Left ventricle myocardium inferior (tissue), 1 donor: Measurements from ENCODE around the gene FAT1. TPM values are rescaled to one million over a fixed set of nuclear protein-coding genes. Genes with fewer than 3 reads are reported as not detected.

ENCODE experiments used
- DNase-seq: peaks from one replicate; pipeline ENCODE4 v3.0.0-alpha.2; 2020
- H3K27ac ChIP-seq: fragments of 200-600 bp; replicated peaks from 2 replicates; pipeline ENCODE4 v1.8.0; 2021
- H3K27me3 ChIP-seq: fragments of 200-600 bp; 2 replicates; pipeline ENCODE4 v1.8.0; 2021; ENCODE audit warnings: low read depth
- H3K36me3 ChIP-seq: fragments of 200-600 bp; 2 replicates; pipeline ENCODE4 v1.8.0; 2021
- H3K4me1 ChIP-seq: fragments of 200-600 bp; 2 replicates; pipeline ENCODE4 v1.8.0; 2021
- H3K4me3 ChIP-seq: fragments of 200-600 bp; 2 replicates; pipeline ENCODE4 v1.8.0; 2021; ENCODE audit warnings: mild to moderate bottlenecking, moderate library complexity
- H3K9me3 ChIP-seq: fragments of 200-600 bp; replicated peaks from 2 replicates; pipeline ENCODE4 v1.8.0; 2021
- intact Hi-C: fragments of 100-400 bp; cut with micrococcal nuclease; formaldehyde crosslinking; loops from one replicate; pipeline ENCODE4 v1.11.0; 2022
- total RNA-seq: library from RNA; stranded (reverse); fragmentation: NEBNext Ultra II Directional; extraction: Animal tissue kit (Norgen Biotek cat#: 25700); gene quantifications from one replicate; pipeline ENCODE4 v1.2.1, GENCODE V29; 2021
- TF ChIP-seq, protein P1 (sequence below): fragments of 200-600 bp; IDR thresholded peaks from 2 replicates; pipeline ENCODE4 v1.8.0; 2021; ENCODE audit warnings: antibody characterized with exemption, mild to moderate bottlenecking, borderline replicate concordance
- donor health status: DM: no; HTN: yes; CAD: no; lungs with severe emphysema.

FAT1 gene
- total RNA-seq, 1 donor from 2014 or later: 59.1 TPM

- peaks cover 8% of the 10 kb centered on the region for H3K9me3 ChIP-seq
- no peak for DNase-seq
- no peak overlapping the region for H3K4me3 ChIP-seq
- no peak overlapping the region for H3K27ac ChIP-seq
- H3K27me3 ChIP-seq: peaks cover 5% of the 10 kb centered on the region
- no peaks in the 10 kb centered on the region for H3K36me3 ChIP-seq
- TF ChIP-seq, protein P1, sequence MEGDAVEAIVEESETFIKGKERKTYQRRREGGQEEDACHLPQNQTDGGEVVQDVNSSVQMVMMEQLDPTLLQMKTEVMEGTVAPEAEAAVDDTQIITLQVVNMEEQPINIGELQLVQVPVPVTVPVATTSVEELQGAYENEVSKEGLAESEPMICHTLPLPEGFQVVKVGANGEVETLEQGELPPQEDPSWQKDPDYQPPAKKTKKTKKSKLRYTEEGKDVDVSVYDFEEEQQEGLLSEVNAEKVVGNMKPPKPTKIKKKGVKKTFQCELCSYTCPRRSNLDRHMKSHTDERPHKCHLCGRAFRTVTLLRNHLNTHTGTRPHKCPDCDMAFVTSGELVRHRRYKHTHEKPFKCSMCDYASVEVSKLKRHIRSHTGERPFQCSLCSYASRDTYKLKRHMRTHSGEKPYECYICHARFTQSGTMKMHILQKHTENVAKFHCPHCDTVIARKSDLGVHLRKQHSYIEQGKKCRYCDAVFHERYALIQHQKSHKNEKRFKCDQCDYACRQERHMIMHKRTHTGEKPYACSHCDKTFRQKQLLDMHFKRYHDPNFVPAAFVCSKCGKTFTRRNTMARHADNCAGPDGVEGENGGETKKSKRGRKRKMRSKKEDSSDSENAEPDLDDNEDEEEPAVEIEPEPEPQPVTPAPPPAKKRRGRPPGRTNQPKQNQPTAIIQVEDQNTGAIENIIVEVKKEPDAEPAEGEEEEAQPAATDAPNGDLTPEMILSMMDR: no peak
- intact Hi-C loops: no loop called here
- H3K4me1 ChIP-seq: no peaks in the 10 kb centered on the region
Measured at GRCh38 chr4:186537843-186538521, 185.7 kb downstream of the FAT1 start.

Other genes with a start within 250 kb of the FAT1 start
- gene MTNR1A, start 168.3 kb downstream of the FAT1 start, total RNA-seq: not detected